Measurements from ENCODE around the gene RNF126.

DNA sequence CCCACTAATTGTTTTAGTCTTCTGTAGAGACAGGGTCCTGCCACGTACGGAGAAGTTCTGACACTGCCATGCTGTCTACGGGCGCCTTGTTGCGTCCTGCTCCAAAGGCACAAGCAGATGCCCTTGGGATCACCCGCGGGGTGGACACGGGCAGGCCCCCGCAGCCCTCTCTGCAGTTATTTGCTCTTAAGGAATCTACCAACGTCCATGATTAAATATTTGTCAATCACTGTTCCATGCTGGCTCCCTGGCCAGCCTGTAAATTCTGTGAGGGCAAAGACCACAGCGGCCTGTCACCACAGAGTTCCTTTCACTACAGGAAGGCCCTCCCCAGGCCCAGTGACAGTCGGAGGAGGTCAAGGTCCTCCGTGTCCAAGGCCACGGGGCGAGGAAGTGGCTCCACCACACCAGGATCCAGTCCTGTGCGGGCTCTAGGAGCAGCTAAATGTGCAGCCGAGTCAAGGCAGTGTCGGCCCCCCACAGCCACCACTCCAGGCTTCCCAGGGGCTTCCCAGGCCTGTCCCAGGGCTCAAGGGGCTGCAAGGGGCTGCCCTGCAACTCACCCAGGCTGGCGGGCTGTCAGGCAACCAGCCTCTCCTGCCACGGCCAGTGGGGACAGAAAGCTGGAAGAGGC is 2.1 kb downstream of the RNF126 start:
- TF ChIP-seq GATA3 (IDR thresholded peaks at IDR 0.05; ENCODE audit: low read depth, low read length) (no peak), GATA2 (IDR thresholded peaks at IDR 0.05; ENCODE audit: low read depth, low read length) (no peak)

Measured in SH-SY5Y (cell line).